ENCODE measurements around the gene MED16.

GRCh38 chr19:867855-868457, 25.0 kb downstream of the MED16 start:
- TF ChIP-seq, protein P1, sequence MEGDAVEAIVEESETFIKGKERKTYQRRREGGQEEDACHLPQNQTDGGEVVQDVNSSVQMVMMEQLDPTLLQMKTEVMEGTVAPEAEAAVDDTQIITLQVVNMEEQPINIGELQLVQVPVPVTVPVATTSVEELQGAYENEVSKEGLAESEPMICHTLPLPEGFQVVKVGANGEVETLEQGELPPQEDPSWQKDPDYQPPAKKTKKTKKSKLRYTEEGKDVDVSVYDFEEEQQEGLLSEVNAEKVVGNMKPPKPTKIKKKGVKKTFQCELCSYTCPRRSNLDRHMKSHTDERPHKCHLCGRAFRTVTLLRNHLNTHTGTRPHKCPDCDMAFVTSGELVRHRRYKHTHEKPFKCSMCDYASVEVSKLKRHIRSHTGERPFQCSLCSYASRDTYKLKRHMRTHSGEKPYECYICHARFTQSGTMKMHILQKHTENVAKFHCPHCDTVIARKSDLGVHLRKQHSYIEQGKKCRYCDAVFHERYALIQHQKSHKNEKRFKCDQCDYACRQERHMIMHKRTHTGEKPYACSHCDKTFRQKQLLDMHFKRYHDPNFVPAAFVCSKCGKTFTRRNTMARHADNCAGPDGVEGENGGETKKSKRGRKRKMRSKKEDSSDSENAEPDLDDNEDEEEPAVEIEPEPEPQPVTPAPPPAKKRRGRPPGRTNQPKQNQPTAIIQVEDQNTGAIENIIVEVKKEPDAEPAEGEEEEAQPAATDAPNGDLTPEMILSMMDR (IDR thresholded peaks at IDR 0.05; ENCODE audit: borderline replicate concordance, extremely low read depth, low read length, poor library complexity, severe bottlenecking), result no peak
- no peak for TF ChIP-seq EZH2 (IDR thresholded peaks at IDR 0.05; ENCODE audit: borderline replicate concordance, low read depth, low read length, severe bottlenecking)
